Fibroblast of lung (primary cell): Measurements from ENCODE around the gene FKBP1A. TPM values are rescaled to one million over a fixed set of nuclear protein-coding genes. Genes with fewer than 3 reads are reported as not detected.

ENCODE experiments used
- DNase-seq, 2 donors: peaks; one replicate each; pipeline versions ENCODE4 v3.0.0 to v3.0.0-alpha.2; 2010; ENCODE audit warnings: low read depth in 2 of 2
- H2AFZ ChIP-seq: 2 replicates; pipeline ENCODE4 v1.5.1; 2012; ENCODE audit warnings: low read length, control low read depth, inconsistent platforms
- H3K27ac ChIP-seq: 2 replicates; pipeline ENCODE4 v1.5.1; 2011; ENCODE audit warnings: low read length, control low read depth; ENCODE audit not compliant: insufficient read depth
- H3K27me3 ChIP-seq: 2 replicates; pipeline ENCODE4 v1.5.1; 2011; ENCODE audit warnings: mild to moderate bottlenecking, low read length; ENCODE audit not compliant: control insufficient read depth, insufficient read depth
- H3K36me3 ChIP-seq: 2 replicates; pipeline ENCODE4 v1.5.1; 2011; ENCODE audit warnings: low read length; ENCODE audit not compliant: control insufficient read depth, insufficient read depth
- H3K4me1 ChIP-seq: 2 replicates; pipeline ENCODE4 v1.5.1; 2011; ENCODE audit warnings: low read length; ENCODE audit not compliant: control insufficient read depth, insufficient read depth; ENCODE audit errors: extremely low read depth
- H3K4me2 ChIP-seq: 2 replicates; pipeline ENCODE4 v1.5.1; 2011; ENCODE audit warnings: low read length, control low read depth; ENCODE audit not compliant: insufficient read depth; ENCODE audit errors: extremely low read depth
- H3K4me3 ChIP-seq, 4 experiments: fragments of 200-600 bp in 1 of 4; sonication (generic) in 1 of 4; replicated peaks in 1 of 4; 2 replicates each; pipeline ENCODE4 v1.5.1; 2011 to 2016; ENCODE audit warnings: low read length in 4 of 4, low read depth in 3 of 4, mild to moderate bottlenecking in 3 of 4, control low read depth in 2 of 4, inconsistent platforms in 1 of 4, mixed read lengths in 1 of 4; ENCODE audit not compliant: insufficient read depth in 1 of 4; ENCODE audit errors: control extremely low read depth in 1 of 4
- H3K79me2 ChIP-seq: 2 replicates; pipeline ENCODE4 v1.5.1; 2012; ENCODE audit warnings: mild to moderate bottlenecking, low read length, inconsistent platforms; ENCODE audit not compliant: control insufficient read depth, insufficient read depth
- H3K9ac ChIP-seq: 2 replicates; pipeline ENCODE4 v1.5.1; 2011; ENCODE audit warnings: mild to moderate bottlenecking, low read length, control low read depth; ENCODE audit not compliant: insufficient read depth
- H3K9me3 ChIP-seq: 2 replicates; pipeline ENCODE4 v1.5.1; 2012; ENCODE audit warnings: low read depth, low read length; ENCODE audit not compliant: control insufficient read depth, insufficient read depth
- H4K20me1 ChIP-seq: 2 replicates; pipeline ENCODE4 v1.5.1; 2011; ENCODE audit warnings: low read length; ENCODE audit not compliant: control insufficient read depth, insufficient read depth; ENCODE audit errors: extremely low read depth
- CTCF ChIP-seq, 2 donors: IDR thresholded peaks in 1 of 2; conservative IDR thresholded peaks in 1 of 2; 1 replicate in 1 of 2; 2 replicates in 1 of 2; pipeline ENCODE4 v1.5.1; 2011 to 2012; ENCODE audit warnings: low read length in 2 of 2, control low read depth in 1 of 2, inconsistent platforms in 1 of 2, low read depth in 1 of 2, mild to moderate bottlenecking in 1 of 2
- EZH2 ChIP-seq: IDR thresholded peaks from 2 replicates; pipeline ENCODE4 v1.5.1; 2012; ENCODE audit warnings: low read length, control low read depth, mild to moderate bottlenecking; ENCODE audit errors: missing control alignments
- polyA plus RNA-seq, 2 donors: library from polyadenylated mRNA; depleted of rRNA in 1 of 2; stranded (reverse) in 1 of 2; unstranded in 1 of 2; fragments of >200 nt; gene quantifications; 2 replicates each; pipeline ENCODE4 v1.2.1, GENCODE V29; 2011 to 2012; ENCODE audit warnings: missing spikeins in 1 of 2
- total RNA-seq: library from RNA; depleted of rRNA; stranded (reverse); fragments of >200 nt; gene quantifications from 2 replicates; pipeline ENCODE4 v1.2.1, GENCODE V29; 2014

FKBP1A gene
- total and polyA plus RNA-seq, 2 donors (not counting 1 experiment from before 2014, with no cell fraction given), result 120 to 440 TPM

GRCh38 chr20:1326031-1326930 lies 66.6 kb downstream of the FKBP1A start:
- H2AFZ ChIP-seq, result no peak overlapping the region
- peaks cover 31% of the 10 kb centered on the region for H3K79me2 ChIP-seq

GRCh38 chr20:1325173-1326030 lies 67.5 kb downstream of the FKBP1A start:
- Histone ChIP-seq H3K9me3 (no peaks in the 10 kb centered on the region), H3K4me1 (peaks cover 36% of the 10 kb centered on the region), H3K4me3 (peak overlapping the region; percentile 78 to 89 (median 81)), H3K27me3 (no peaks in the 10 kb centered on the region), H3K4me2 (peak overlapping the region; percentile 97), H3K27ac (peak overlapping the region; percentile 99), H4K20me1 (no peaks in the 10 kb centered on the region), H3K79me2 (peaks cover 28% of the 10 kb centered on the region), H3K36me3 (no peaks in the 10 kb centered on the region), H2AFZ (peak overlapping the region; percentile 61), H3K9ac (peak overlapping the region; percentile 99)
- no peak for TF ChIP-seq EZH2
- peak in 1 of 2 donors; percentile 7 for TF ChIP-seq CTCF (conservative IDR thresholded peaks at IDR 0.05 in 1 of 2, IDR thresholded peaks at IDR 0.05 in 1 of 2; ENCODE audit: low read depth in 1 of 2, low read length in 2 of 2)
- peak; percentile 94 to 99 for DNase-seq

More at GRCh38 chr20:1326031-1326930, 66.6 kb downstream of the FKBP1A start:
- Histone ChIP-seq H3K9me3 (no peaks in the 10 kb centered on the region), H3K4me3 (peak overlapping the region; percentile 55 to 89 (median 81)), H3K4me2 (peak overlapping the region; percentile 85), H3K36me3 (no peaks in the 10 kb centered on the region), H4K20me1 (no peaks in the 10 kb centered on the region), H3K4me1 (peaks cover 36% of the 10 kb centered on the region), H3K27me3 (no peaks in the 10 kb centered on the region), H3K27ac (peak overlapping the region; percentile 99), H3K9ac (peak overlapping the region; percentile 99)
- DNase-seq, result peak; percentile 26 to 74
- no peak for TF ChIP-seq CTCF (conservative IDR thresholded peaks at IDR 0.05 in 1 of 2, IDR thresholded peaks at IDR 0.05 in 1 of 2; ENCODE audit: low read depth in 1 of 2, low read length in 2 of 2)
- no peak for TF ChIP-seq EZH2
